ENCODE measurements around the gene GFER.

DNA sequence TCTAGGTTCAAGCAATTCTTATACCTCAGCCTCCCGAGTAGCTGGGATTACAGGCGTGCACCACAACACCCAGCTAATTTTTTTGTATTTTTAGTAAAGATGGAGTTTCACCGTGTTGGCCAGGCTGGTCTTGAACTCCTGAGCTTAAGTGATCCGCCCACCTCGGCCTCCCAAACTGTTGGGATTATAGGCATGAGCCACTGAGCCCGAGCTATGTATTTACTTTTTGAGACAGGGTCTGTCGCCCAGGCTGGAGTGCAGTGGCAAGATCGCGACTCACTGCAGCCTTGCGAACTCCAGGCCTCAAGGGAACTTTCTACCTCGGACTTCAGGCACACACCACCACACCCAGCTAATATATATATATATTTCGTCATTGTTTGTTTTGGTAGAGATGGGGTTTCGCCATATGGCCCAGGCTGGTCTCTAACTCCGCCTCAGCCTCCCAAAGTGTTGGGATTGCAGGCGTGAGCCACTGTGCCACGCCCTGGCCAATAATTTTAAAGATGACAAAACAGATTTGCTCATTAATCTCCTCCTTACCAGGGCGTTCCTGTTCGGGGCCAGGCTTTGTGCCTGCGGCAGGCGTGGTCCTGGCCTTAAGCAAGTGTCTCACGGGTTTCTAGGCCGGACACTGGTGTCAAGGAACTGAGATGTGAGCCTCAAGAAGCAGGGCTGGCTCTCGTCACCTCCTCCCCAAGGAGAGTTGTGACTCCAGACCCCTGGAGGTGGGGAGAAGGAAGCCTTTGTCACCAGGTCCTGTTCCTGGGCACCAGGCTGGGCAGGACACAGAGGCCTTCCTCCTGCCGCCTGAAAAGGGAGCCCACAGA is 31.3 kb downstream of the GFER start:
- TF ChIP-seq, protein P1, sequence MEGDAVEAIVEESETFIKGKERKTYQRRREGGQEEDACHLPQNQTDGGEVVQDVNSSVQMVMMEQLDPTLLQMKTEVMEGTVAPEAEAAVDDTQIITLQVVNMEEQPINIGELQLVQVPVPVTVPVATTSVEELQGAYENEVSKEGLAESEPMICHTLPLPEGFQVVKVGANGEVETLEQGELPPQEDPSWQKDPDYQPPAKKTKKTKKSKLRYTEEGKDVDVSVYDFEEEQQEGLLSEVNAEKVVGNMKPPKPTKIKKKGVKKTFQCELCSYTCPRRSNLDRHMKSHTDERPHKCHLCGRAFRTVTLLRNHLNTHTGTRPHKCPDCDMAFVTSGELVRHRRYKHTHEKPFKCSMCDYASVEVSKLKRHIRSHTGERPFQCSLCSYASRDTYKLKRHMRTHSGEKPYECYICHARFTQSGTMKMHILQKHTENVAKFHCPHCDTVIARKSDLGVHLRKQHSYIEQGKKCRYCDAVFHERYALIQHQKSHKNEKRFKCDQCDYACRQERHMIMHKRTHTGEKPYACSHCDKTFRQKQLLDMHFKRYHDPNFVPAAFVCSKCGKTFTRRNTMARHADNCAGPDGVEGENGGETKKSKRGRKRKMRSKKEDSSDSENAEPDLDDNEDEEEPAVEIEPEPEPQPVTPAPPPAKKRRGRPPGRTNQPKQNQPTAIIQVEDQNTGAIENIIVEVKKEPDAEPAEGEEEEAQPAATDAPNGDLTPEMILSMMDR (IDR thresholded peaks at IDR 0.05; ENCODE audit: low read depth, low read length, missing input control): no peak
- TF ChIP-seq, protein P2, sequence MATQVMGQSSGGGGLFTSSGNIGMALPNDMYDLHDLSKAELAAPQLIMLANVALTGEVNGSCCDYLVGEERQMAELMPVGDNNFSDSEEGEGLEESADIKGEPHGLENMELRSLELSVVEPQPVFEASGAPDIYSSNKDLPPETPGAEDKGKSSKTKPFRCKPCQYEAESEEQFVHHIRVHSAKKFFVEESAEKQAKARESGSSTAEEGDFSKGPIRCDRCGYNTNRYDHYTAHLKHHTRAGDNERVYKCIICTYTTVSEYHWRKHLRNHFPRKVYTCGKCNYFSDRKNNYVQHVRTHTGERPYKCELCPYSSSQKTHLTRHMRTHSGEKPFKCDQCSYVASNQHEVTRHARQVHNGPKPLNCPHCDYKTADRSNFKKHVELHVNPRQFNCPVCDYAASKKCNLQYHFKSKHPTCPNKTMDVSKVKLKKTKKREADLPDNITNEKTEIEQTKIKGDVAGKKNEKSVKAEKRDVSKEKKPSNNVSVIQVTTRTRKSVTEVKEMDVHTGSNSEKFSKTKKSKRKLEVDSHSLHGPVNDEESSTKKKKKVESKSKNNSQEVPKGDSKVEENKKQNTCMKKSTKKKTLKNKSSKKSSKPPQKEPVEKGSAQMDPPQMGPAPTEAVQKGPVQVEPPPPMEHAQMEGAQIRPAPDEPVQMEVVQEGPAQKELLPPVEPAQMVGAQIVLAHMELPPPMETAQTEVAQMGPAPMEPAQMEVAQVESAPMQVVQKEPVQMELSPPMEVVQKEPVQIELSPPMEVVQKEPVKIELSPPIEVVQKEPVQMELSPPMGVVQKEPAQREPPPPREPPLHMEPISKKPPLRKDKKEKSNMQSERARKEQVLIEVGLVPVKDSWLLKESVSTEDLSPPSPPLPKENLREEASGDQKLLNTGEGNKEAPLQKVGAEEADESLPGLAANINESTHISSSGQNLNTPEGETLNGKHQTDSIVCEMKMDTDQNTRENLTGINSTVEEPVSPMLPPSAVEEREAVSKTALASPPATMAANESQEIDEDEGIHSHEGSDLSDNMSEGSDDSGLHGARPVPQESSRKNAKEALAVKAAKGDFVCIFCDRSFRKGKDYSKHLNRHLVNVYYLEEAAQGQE (IDR thresholded peaks at IDR 0.05): no peak
- TF ChIP-seq TAF1 (conservative IDR thresholded peaks at IDR 0.05) (no peak), FOXA1 (IDR thresholded peaks at IDR 0.05) (no peak), RAD21 (IDR thresholded peaks at IDR 0.05) (no peak), SP1 (IDR thresholded peaks at IDR 0.05) (no peak), YY1 (IDR thresholded peaks at IDR 0.05) (no peak), JUND (IDR thresholded peaks at IDR 0.05) (no peak), RXRA (IDR thresholded peaks at IDR 0.05) (no peak)
- TF ChIP-seq, protein P3, sequence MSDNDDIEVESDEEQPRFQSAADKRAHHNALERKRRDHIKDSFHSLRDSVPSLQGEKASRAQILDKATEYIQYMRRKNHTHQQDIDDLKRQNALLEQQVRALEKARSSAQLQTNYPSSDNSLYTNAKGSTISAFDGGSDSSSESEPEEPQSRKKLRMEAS (IDR thresholded peaks at IDR 0.05): no peak
